SU-DHL-6 (cell line): ENCODE measurements around the gene KLF17.

Experiments used
- H2AFZ ChIP-seq: fragments of 200-600 bp; sonication (generic); 2 replicates; pipeline ENCODE4 v1.6.1; 2014; ENCODE audit warnings: low read depth, mild to moderate bottlenecking, moderate library complexity, mixed read lengths, antibody characterized with exemption, low read length; ENCODE audit not compliant: severe bottlenecking
- H3F3A ChIP-seq: fragments of 200-600 bp; shearing (Covaris generic); 2 replicates; pipeline ENCODE4 v1.6.0; 2016; ENCODE audit warnings: antibody characterized with exemption, mild to moderate bottlenecking; ENCODE audit not compliant: insufficient read depth
- H3K27ac ChIP-seq: fragments of 200-600 bp; sonication (generic); 2 replicates; pipeline ENCODE4 v1.5.1; 2016; ENCODE audit warnings: low read depth, mild to moderate bottlenecking, low read length, moderate library complexity, mixed read lengths
- H3K27me3 ChIP-seq: fragments of 200-600 bp; sonication (generic), shearing (Covaris generic); 2 replicates; pipeline ENCODE4 v1.6.0; 2014; ENCODE audit warnings: mild to moderate bottlenecking, low read length
- H3K36me3 ChIP-seq: fragments of 200-600 bp; sonication (generic); 2 replicates; pipeline ENCODE4 v1.6.1; 2014; ENCODE audit warnings: mild to moderate bottlenecking, low read length, mixed read lengths
- H3K4me2 ChIP-seq: fragments of 300-600, 200-600 bp; shearing (Covaris generic), sonication (generic); 2 replicates; pipeline ENCODE4 v1.6.0; 2014; ENCODE audit warnings: low read length, low read depth, mild to moderate bottlenecking; ENCODE audit not compliant: poor library complexity, severe bottlenecking
- H3K4me3 ChIP-seq: fragments of 200-600 bp; sonication (generic); 2 replicates; pipeline ENCODE4 v1.5.1; 2014; ENCODE audit warnings: antibody characterized with exemption, low read length, mild to moderate bottlenecking, mixed read lengths; ENCODE audit not compliant: insufficient read depth, poor library complexity, severe bottlenecking
- H3K79me2 ChIP-seq: fragments of 200-600 bp; sonication (generic); 2 replicates; pipeline ENCODE4 v1.6.1; 2014; ENCODE audit warnings: mild to moderate bottlenecking, low read length, moderate library complexity; ENCODE audit not compliant: insufficient read depth
- H3K9ac ChIP-seq: fragments of 200-600 bp; sonication (generic); 2 replicates; pipeline ENCODE4 v1.7.0; 2014; ENCODE audit warnings: mild to moderate bottlenecking, low read length
- H3K9me2 ChIP-seq: fragments of 200-600 bp; sonication (generic); replicated peaks from 2 replicates; pipeline ENCODE4 v1.6.1; 2014; ENCODE audit warnings: low read length; ENCODE audit not compliant: insufficient read depth
- H3K9me3 ChIP-seq: fragments of 200-600 bp; sonication (generic); 2 replicates; pipeline ENCODE4 v1.6.1; 2014; ENCODE audit warnings: low read length, mixed read lengths; ENCODE audit not compliant: insufficient read depth
- H4K20me1 ChIP-seq: fragments of 200-600 bp; sonication (generic); 2 replicates; pipeline ENCODE4 v1.6.1; 2014; ENCODE audit warnings: low read depth, mild to moderate bottlenecking, antibody characterized with exemption, low read length, moderate library complexity, mixed read lengths
- CTCF ChIP-seq: fragments of 200-600 bp; sonication (generic); IDR thresholded peaks from one replicate; pipeline ENCODE4 v1.5.1; 2017; ENCODE audit warnings: antibody characterized with exemption, mild to moderate bottlenecking, low read length, moderate library complexity; ENCODE audit not compliant: insufficient read depth, poor library complexity, severe bottlenecking
- EZH2phosphoT487 ChIP-seq: fragments of 200-600 bp; sonication (generic), shearing (Covaris generic); conservative IDR thresholded peaks from 2 replicates; pipeline ENCODE4 v1.6.1; 2018; ENCODE audit warnings: mild to moderate bottlenecking, antibody characterized with exemption, low read length, moderate library complexity, mixed read lengths

Gene KLF17

GRCh38 chr1:44147582-44147981, 29.0 kb downstream of the KLF17 start:
- Histone ChIP-seq H3K4me2 (no peak overlapping the region), H3K4me3 (no peak overlapping the region), H3F3A (no peaks in the 10 kb centered on the region), H3K27ac (no peak overlapping the region), H4K20me1 (no peaks in the 10 kb centered on the region), H3K9me3 (peaks cover 11% of the 10 kb centered on the region; the same call in 1 of the 2 replicates), H3K27me3 (no peaks in the 10 kb centered on the region), H3K36me3 (no peaks in the 10 kb centered on the region), H3K9ac (no peak overlapping the region), H2AFZ (no peak overlapping the region), H3K9me2 (no peaks in the 10 kb centered on the region), H3K79me2 (no peaks in the 10 kb centered on the region)
- TF ChIP-seq EZH2phosphoT487 (no peak), CTCF (no peak)

- Histone ChIP-seq H3K36me3 (no peaks in the 10 kb centered on the region), H3K9me2 (no peaks in the 10 kb centered on the region), H3K4me3 (no peak overlapping the region), H3K9ac (no peak overlapping the region), H3K9me3 (no peaks in the 10 kb centered on the region), H3K4me2 (no peak overlapping the region), H4K20me1 (no peaks in the 10 kb centered on the region), H3K27me3 (no peaks in the 10 kb centered on the region), H3K79me2 (no peaks in the 10 kb centered on the region), H3F3A (no peaks in the 10 kb centered on the region), H3K27ac (no peak overlapping the region), H2AFZ (no peak overlapping the region)
- no peak for TF ChIP-seq CTCF
- no peak for TF ChIP-seq EZH2phosphoT487
Observed at GRCh38 chr1:44151332-44151731, 32.7 kb downstream of the KLF17 start.

GRCh38 chr1:44151808-44152207, 33.2 kb downstream of the KLF17 start:
- Histone ChIP-seq H3F3A (no peaks in the 10 kb centered on the region), H3K36me3 (no peaks in the 10 kb centered on the region), H3K79me2 (no peaks in the 10 kb centered on the region), H4K20me1 (no peaks in the 10 kb centered on the region), H3K9me2 (no peaks in the 10 kb centered on the region), H3K9me3 (no peaks in the 10 kb centered on the region), H2AFZ (no peak overlapping the region), H3K27me3 (no peaks in the 10 kb centered on the region), H3K4me2 (no peak overlapping the region), H3K4me3 (no peak overlapping the region), H3K9ac (no peak overlapping the region), H3K27ac (no peak overlapping the region)
- TF ChIP-seq EZH2phosphoT487: no peak

- H3K27ac ChIP-seq: no peak overlapping the region
- no peaks in the 10 kb centered on the region for H3K79me2 ChIP-seq
- H4K20me1 ChIP-seq: no peaks in the 10 kb centered on the region
- no peaks in the 10 kb centered on the region for H3F3A ChIP-seq
- H3K4me2 ChIP-seq: no peak overlapping the region
- no peaks in the 10 kb centered on the region for H3K36me3 ChIP-seq
- H3K9me3 ChIP-seq: no peaks in the 10 kb centered on the region
- no peaks in the 10 kb centered on the region for H3K9me2 ChIP-seq
- no peak for TF ChIP-seq EZH2phosphoT487
- no peak for TF ChIP-seq CTCF
- H3K9ac ChIP-seq: no peak overlapping the region
- no peaks in the 10 kb centered on the region for H3K27me3 ChIP-seq
- H3K4me3 ChIP-seq: no peak overlapping the region
- no peak overlapping the region for H2AFZ ChIP-seq
Observed at GRCh38 chr1:44152692-44153091, 34.1 kb downstream of the KLF17 start.
